LHCN-M2 (cell line): ENCODE measurements around the gene GPRIN1. TPM values are rescaled to one million over a fixed set of nuclear protein-coding genes. Genes with fewer than 3 reads are reported as not detected.
A peak's percentile ranks its signal among the peaks of the same experiment; 100 is the strongest.
"Not testable (repeated sequence)": the region's sequence is repeated elsewhere in the genome, so short reads cannot be mapped to it uniquely, and the experiment has no call there.

Experiments
- DNase-seq: peaks from one replicate; pipeline ENCODE4 v3.0.0-alpha.2; 2012; ENCODE audit warnings: low read depth
- total RNA-seq: library from RNA; depleted of rRNA; stranded (reverse); fragments of >200 nt; gene quantifications from 2 replicates; pipeline ENCODE4 v1.2.3, GENCODE V29; 2014

GPRIN1 gene
- total RNA-seq, 1 experiment from 2014 or later, result 11.7 TPM

DNA sequence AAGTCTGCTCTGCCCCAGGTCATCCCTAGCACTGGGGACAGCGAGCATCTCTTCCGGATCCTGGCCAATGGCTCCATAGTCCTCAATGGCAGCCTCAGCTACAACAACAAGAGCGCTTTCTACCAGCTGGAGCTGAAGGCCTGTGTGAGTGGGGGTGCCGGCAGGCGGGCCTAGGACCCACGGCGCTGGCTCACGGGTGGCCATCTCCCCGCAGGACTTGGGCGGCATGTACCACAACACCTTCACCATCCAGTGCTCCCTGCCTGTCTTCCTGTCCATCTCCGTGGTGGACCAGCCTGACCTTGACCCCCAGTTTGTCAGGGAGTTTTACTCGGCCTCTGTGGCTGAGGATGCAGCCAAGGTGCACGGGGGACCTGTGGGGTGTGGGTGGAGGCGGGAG, 34.9 kb downstream of the GPRIN1 start:
- no peak for DNase-seq

DNA sequence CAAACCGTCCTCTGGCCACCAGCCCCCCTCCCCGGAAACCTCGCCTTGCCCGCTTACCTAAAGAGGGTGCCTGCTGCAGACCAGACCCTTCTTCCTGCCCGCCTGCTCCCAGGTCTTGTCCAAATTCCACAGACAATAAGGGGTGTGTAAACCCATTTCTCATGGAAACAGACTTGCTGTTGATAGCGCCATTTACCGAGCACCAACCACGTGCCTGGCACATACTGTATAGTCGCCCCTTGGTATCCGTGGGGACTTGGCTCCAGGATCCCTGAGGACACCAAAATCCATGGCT, 35.7 kb downstream of the GPRIN1 start:
- no peak for DNase-seq

DNA sequence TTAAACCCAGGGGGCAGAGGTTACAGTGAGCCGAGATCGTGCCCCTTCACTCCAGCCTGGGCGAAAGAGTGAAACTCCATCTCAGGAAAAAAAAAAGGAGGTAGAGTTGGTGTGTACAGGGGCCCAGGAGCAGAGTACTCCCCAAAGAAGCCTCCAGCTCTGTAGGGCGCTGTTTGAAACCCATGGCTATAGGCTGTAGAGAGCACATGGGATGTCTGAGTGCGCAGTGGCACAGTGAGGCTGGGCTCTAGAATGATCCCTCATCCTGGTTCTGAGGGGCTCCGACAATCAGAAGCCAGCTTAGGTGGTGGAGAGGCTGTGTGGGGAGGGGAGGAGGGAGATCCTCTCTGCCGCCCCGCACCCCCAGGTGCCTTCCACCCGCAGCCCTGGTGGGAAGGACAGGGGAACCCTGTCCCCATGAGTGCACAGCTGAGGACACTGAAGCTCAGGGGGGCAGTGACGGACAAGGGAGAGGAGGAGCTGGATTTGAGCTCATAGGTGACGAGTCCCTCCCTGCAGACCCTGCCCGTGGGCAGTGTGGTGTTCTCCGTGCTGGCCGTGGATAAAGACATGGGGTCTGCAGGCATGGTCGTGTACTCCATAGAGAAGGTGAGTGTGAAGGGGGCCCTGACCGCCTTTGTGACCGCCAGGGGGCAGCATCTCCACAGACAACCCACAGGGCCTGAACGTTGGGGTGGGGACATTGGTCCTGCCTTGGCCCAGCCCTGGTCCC, 36.2 kb downstream of the GPRIN1 start:
- DNase-seq, result peak; percentile 25

DNA sequence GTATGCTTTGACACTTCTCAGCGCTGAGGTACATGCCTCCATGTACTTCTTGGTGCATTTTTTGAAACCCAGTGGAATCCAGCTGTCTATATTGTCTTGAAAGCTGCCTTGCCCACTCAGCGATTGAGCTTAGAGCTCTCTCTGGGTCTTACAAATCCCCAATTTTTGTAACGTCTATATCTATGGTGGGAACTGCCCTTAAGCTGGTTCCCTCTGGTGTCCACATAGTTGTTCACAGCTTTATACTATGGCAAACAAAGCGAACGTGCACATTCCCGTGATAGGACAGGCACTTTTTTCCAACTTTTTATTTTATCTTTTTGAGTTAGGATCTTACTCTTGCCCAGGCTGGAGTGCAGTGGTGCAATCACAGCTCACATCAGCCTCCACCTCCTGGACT, 39.9 kb downstream of the GPRIN1 start:
- no peak for DNase-seq

DNA sequence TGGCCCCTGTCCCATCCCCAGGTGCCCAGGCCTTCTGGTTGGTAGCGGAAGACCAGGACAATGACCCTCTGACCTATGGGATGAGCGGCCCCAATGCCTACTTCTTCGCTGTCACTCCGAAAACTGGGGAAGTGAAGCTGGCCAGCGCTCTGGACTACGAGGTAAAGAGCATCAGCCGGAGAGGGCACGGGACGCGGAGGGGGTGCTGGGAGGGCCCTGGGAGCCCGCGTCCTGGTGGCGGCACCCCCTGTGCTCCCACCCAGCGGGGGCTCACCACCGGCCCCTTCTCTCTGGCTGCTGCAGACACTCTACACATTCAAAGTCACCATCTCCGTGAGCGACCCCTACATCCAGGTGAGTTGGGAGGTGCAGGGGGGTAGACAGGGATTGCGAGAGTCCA, 41.3 kb downstream of the GPRIN1 start:
- DNase-seq, result no peak

DNA sequence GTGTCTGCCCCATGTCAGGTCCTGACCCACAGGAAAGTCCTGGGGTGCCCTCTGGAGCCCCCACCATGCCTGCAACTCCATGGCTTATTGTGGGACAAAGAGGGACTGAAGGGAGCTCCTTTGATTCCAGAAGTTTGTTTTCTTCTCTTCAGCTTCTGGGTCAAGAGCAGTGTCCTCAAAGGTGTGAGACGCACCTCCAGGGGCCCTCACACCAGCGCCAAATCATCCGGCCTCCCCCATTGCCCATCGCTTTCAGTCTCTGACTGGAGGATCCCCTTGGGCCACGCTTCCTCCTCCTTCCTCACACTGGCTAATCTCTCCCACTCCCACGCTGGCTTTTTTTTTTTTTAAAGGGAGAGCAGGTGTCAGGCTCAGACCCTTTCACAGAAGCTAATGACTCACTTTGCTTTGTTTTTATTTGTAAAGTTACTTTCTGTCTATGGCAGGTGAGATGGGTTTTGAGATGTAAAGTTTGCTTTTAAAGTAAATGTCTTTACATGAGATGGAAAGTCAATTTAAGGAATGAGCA, 44.1 kb downstream of the GPRIN1 start:
- no peak for DNase-seq

DNA sequence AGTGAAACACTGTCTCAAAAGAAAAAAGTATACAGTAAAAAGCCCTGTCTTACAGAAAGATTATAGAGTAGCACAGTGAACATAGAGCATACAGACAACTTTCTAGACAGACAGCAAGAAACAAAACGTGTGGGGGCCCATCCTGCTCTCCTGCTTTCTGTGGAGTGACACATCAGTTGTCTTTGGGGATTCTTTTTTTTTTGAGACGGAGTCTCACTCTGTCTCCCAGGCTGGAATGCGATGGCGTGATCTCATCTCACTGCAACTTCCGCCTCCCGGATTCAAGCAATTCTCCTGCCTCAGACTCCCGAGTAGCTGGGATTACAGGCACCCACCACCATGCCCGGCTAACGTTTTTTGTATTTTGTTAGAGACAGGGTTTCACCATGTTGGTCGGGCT, 46.0 kb downstream of the GPRIN1 start:
- DNase-seq, result no peak

DNA sequence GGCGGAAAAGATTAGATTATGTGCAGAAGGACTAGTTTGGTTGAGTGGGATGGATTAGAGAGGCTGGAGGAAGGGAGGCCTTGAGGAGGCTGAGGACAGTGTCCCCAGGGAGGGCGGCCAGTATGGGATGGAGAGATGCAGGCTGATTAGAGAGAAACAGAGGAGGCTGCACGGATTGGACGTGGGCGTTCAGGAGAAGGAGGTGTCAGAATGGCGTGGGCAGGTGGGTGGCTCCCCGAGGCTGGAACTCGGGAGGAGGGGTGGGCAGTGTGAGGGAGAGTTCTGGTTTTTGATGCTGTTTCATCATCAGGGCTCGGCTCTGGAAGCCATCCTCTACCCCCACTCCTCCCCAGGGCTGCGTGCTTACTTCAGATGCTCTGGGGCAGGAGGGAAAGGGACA, 47.8 kb downstream of the GPRIN1 start:
- no peak for DNase-seq

DNA sequence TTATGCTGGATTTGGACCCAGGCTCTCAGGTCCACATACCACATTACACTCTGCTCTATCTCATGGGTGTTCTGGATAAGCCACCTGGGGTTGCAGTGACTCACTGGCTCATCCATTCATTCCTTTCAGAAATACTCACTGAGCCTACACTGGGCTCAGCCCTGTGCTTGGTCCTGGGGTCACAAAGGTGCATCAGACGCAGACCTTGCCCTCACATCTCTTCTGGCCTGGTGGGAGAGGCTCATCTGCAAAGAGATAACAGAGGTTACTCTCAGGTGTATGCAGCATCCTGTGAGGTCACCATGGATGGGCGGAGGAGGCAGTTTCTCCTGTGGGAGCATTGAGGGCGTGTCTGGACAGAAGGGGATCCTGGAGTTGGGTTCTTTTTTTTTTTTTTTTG, 48.7 kb downstream of the GPRIN1 start:
- DNase-seq, result no peak

DNA sequence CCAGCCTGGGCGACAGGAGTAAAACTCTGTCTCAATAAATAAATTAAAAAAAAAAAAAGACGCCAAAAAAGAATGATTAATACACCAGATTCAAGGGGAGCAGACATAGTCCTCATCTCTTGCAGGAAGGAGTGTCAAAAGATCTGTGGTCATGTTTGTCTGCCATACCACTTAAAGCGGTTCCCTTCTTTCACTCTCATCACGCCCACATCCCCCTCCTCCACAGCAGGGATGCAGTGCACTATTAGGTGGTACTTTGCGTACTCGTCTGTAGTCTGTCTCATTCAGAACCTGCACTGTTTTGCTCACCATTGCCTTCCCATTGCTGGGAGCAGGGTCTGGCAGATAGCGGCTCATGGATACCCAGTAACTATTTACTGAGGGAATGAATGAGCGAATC, 49.6 kb downstream of the GPRIN1 start:
- no peak for DNase-seq

DNA sequence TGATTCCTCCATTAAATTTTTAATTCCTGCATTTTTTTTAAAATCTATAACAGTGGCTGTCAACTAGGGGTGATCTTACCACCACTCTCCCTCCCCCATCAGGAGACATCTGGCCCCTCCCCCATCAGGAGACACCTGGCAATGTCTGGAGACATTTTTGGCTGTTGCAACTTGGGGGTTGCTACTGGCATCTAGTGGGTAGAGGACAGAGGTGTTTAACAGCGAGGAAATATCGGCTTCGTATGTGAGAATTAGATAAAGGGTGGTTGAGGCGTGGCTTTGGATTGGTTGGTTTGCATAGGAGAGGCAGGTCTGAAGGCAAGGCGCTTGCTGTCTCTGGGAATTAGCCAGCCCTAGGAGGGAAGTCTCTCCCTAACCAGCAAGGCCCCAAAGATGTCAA, 50.3 kb downstream of the GPRIN1 start:
- DNase-seq, result no peak

DNA sequence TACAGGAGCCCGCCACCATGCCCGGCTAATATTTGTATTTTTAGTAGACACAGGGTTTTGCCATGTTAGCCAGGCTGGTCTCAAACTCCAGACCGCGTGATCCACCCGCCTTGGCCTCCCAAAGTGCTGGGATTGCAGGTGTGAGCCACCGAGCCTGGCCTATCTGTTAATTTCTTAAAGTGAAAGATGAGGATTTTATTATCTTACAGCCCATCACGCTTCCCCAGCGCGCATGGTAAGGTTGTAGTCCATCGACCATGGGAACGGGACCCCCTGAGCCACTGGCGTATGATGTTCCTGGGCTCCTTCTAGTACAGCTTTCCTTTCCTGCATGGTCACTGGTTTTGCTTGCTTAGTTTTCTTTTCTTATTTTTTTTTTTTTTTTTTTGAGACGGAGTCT, 52.1 kb downstream of the GPRIN1 start:
- DNase-seq, result no peak

DNA sequence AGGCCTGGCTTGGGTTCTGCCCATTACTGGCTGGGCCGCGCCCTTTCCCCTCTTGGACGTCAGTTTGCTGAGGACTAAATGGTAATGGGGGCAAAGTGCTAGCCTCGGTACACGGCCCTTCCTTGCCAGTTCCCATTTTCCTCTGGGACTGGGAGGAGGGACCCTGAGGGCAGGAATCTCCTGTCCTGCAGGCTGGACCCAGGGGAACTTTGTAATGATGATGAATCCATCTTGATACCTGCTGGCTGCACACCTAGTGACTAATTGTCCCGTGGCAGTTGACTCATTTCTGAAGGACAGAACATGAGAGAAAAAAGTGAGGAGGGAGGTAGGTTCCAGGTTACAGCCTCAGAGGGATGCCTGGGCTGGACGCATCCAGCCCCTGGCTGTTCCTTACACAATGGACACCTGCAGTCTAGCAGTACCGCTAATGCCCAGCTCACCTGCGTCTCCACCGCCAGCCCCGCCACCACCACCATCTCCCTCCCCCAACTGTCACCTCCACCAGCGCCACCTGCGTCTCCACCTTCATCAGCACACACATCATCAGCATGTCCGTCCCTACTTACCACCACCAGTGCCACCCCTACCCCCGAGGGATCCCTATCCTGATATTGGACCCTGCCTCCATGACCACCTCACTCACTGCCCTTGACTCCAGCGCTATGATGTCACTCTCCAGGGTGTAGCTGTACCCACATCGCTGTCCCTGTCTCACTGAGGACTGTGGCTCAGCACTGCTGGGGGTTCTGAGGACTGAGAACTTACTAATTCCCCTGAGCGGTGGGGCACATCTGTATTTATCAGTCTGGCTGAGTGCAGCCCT, 56.5 kb downstream of the GPRIN1 start:
- DNase-seq, result no peak

DNA sequence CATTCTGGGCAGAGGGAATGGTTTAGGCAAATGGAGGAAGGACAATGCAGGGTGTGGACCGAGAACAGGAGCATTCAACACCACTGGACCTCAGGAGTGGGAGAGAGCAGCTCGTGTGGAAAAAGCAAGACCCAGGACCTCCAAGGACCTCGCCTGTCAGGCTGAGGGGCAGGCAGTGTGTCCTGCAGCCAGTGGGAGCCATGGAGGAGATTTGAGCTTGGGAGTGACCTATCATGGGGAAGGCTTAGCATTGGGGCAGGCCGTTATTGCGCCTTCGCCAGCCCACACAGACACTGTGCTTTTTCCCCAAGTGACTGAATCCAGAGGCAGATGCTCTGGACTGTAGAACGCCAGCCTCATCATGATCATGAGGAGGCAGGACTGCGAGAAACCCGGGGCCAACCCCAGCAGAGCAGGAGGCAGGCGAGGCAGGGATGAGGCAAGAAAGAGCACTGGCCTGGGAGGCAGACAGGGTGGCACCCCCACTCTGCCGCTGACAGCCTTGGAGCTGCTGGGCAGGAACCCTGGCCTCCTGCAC, 57.6 kb downstream of the GPRIN1 start:
- no peak for DNase-seq

DNA sequence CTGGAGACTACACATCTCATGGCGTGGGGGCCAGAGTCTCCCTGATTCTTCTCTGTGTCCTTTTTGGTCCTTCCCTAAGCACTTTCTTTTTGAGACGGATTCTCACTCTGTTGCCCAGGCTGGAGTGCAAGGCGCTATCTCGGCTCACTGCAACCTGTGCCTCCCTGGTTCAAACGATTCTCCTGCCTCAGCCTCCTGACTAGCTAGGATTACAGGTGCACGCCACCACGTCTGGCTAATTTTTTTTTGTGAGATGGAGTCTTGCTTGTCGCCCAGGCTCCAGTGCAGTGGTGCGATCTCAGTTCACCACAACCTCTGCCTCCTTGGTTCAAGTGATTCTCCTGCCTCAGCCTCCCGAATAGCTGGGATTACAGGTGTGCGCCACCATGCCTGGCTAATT, 59.0 kb downstream of the GPRIN1 start:
- not testable (repeated sequence) for DNase-seq

DNA sequence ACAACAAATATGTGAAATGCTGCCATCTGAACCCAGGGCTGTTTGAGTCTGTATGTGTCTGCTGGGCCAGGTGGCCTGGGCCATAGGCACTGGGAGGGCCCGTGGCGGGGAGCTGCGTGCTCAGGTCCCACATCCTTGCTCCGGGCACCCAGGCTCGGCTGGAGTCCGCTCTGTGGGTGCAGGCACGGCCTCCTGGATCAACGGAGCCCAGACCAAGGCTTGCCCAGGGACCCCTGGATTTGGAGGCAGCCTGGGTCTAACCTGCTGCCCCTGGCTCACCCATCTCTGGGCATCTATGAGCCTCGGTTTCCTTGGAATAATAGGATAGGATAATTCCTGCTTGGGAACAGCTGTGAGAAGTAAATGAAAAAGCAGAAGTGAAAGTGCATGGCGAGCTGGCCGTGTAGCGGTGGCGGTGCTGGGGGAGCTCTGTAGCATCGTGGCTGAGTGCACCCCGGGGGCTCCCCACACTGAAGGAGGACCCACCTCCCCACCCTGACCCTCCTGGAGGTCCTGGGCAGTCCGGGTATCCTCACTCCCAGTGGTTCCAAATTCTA, 59.6 kb downstream of the GPRIN1 start:
- no peak for DNase-seq

DNA sequence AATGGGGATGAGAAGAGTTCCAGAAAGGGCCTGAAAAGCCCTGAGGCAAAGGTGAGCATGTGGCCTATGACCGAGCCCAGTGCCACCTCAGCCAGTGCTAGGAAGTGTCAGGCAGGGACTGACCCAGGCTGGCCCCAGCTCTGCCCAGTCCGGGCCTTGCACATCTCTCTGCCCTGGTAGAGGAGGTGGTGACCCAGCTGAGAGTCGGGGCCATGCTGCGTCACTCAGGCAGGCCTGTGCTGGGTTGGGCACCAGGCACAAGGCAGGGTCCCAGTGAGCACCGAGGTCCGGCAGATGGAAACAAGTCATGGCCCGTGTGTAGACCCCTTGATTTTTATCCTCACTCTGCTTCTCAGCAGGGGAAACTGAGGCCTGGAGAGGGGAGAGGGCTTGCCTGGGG, 60.1 kb downstream of the GPRIN1 start:
- no peak for DNase-seq

DNA sequence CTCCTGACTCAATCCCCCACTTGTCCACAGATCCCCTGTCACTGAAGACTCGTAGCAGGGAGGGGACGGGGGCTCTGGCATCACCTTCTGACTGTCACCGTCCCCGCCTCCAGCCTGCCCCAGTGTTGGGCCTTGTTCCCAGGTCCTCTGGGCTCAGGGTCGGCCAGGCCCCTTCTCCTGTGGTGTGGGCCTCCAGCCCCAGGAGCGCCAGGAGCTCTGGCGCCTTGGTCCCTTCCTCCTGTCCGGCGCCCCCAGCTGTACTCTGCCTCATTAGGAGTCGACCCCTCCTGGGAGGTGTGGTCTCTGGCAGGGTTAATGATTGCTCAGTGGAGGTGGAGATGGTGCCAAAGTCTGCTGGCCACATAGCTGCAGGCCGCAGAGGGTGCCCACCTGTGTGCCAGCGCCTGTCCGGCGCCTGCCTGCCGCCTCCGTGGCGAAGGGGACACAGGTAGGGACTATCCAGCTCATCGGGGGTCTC, 61.0 kb downstream of the GPRIN1 start, which contains the start of gene CDHR2:
Gene CDHR2 (plus strand): TSS at position 376 of the 478 bp plus-strand sequence. CDS start 16,011 bp downstream, outside the sequence.
- DNase-seq, result no peak

DNA sequence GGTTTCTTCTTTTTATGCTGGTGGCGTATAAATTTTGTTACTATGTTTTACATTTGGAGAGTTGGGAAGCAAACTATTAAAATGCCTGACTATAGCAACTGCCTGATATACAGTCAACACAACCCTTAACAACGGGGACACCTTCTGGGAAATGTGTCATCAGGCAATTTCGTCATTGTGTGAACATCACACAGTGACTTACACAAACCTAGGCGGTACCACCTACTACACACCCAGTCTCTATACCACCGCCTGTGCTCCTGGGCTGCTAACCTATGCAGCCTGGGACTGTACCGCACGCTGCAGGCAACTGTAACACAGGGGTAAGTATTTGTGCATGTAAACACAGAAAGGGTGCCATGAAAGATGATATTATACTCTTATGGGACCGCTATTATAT, 62.2 kb downstream of the GPRIN1 start:
- no peak for DNase-seq
